HepG2 (cell line): ENCODE measurements around the gene SRSF2.

Experiments used
- CTCF ChIP-seq: sonication (generic); formaldehyde crosslinking; IDR thresholded peaks from 2 replicates; pipeline ENCODE4 v1.5.0; 2020; ENCODE audit warnings: mild to moderate bottlenecking, missing genetic modification reagents, moderate library complexity
- EZH2 ChIP-seq: conservative IDR thresholded peaks from 2 replicates; pipeline ENCODE4 v1.6.1; 2012; ENCODE audit warnings: mild to moderate bottlenecking, low read depth, low read length, moderate library complexity
- NR2F2 ChIP-seq: IDR thresholded peaks from 2 replicates; pipeline ENCODE4 v1.6.1; 2012; ENCODE audit warnings: low read depth, inconsistent platforms, borderline replicate concordance
- PAX8 ChIP-seq: sonication (generic); formaldehyde crosslinking; IDR thresholded peaks from 2 replicates; pipeline ENCODE4 v1.8.0; 2022; ENCODE audit warnings: mild to moderate bottlenecking, missing genetic modification reagents, borderline replicate concordance
- PBX3 ChIP-seq: sonication (generic); formaldehyde crosslinking; IDR thresholded peaks from 2 replicates; pipeline ENCODE4 v1.8.1; 2023; ENCODE audit warnings: missing genetic modification reagents, inconsistent platforms, borderline replicate concordance
- ZBTB37 ChIP-seq: sonication (generic); formaldehyde crosslinking; IDR thresholded peaks from 2 replicates; pipeline ENCODE4 v1.4.0; 2020; ENCODE audit warnings: mild to moderate bottlenecking, missing genetic modification reagents
- ZNF530 ChIP-seq: sonication (generic); formaldehyde crosslinking; IDR thresholded peaks from 2 replicates; pipeline ENCODE4 v1.5.0; 2020; ENCODE audit warnings: low read depth, mild to moderate bottlenecking, missing genetic modification reagents
- ZNF615 ChIP-seq: sonication (generic); formaldehyde crosslinking; IDR thresholded peaks from 2 replicates; pipeline ENCODE4 v1.5.0; 2020; ENCODE audit warnings: mild to moderate bottlenecking, missing genetic modification reagents, borderline replicate concordance
- ZNF766 ChIP-seq: sonication (generic); formaldehyde crosslinking; IDR thresholded peaks from 2 replicates; pipeline ENCODE4 v1.5.0; 2020; ENCODE audit warnings: missing genetic modification reagents, borderline replicate concordance
- ZNF878 ChIP-seq: sonication (generic); formaldehyde crosslinking; IDR thresholded peaks from 2 replicates; pipeline ENCODE4 v1.8.1; 2023; ENCODE audit warnings: mild to moderate bottlenecking, missing genetic modification reagents, moderate library complexity

GRCh38 chr17:76690596-76691280 lies 46.4 kb downstream of the SRSF2 start:
- no peak for TF ChIP-seq EZH2
- no peak for TF ChIP-seq ZBTB37 (CRISPR knock-in tag)
- no peak for TF ChIP-seq CTCF (CRISPR knock-in tag)
- TF ChIP-seq PAX8 (CRISPR knock-in tag): no peak
- TF ChIP-seq ZNF530 (CRISPR knock-in tag): no peak
- no peak for TF ChIP-seq ZNF878
- TF ChIP-seq NR2F2: no peak
- no peak for TF ChIP-seq PBX3
- TF ChIP-seq ZNF615 (CRISPR knock-in tag): no peak
- no peak for TF ChIP-seq ZNF766 (CRISPR knock-in tag)
